ENCODE measurements around the gene PRKAB2. TPM values are rescaled to one million over a fixed set of nuclear protein-coding genes. Genes with fewer than 3 reads are reported as not detected.
"Not testable (repeated sequence)": the region's sequence is repeated elsewhere in the genome, so short reads cannot be mapped to it uniquely, and the experiment has no call there.

The PRKAB2 gene
- total RNA-seq, 1 donor from 2014 or later = 49.0 TPM

GRCh38 chr1:147109762-147110161 is 62.5 kb downstream of the PRKAB2 start:
- H4K20me1 ChIP-seq (ENCODE audit: insufficient read depth, low read length) = no peaks in the 10 kb centered on the region
- no peak for FAIRE-seq
- no peaks in the 10 kb centered on the region for H3K4me1 ChIP-seq (ENCODE audit: insufficient read depth, low read length)
- H3K27me3 Mint-ChIP-seq (ENCODE audit: low read depth, unreplicated experiment) = peaks cover 14% of the 10 kb centered on the region
- H3K9me3 ChIP-seq (ENCODE audit: insufficient read depth, low read depth, low read length) = no peaks in the 10 kb centered on the region
- H3K79me2 ChIP-seq (ENCODE audit: insufficient read depth, low read length) = no peaks in the 10 kb centered on the region
- H3K27ac Mint-ChIP-seq (ENCODE audit: unreplicated experiment) = no peak overlapping the region
- H3K36me3 Mint-ChIP-seq (ENCODE audit: low read depth, unreplicated experiment) = peaks cover 2% of the 10 kb centered on the region
- H3K27me3 ChIP-seq (ENCODE audit: insufficient read depth, low read length) = no peaks in the 10 kb centered on the region
- H3K27ac ChIP-seq (ENCODE audit: low read depth, low read length) = no peak overlapping the region
- peaks cover 3% of the 10 kb centered on the region for H3K9me3 Mint-ChIP-seq (ENCODE audit: unreplicated experiment)
- H3K4me1 Mint-ChIP-seq (ENCODE audit: low read depth, unreplicated experiment) = no peaks in the 10 kb centered on the region
- H3K9ac ChIP-seq (ENCODE audit: low read length) = no peak overlapping the region
- H3K4me2 ChIP-seq (ENCODE audit: low read length) = no peak overlapping the region
- no peak overlapping the region for H3K4me3 ChIP-seq (ENCODE audit: insufficient read depth, low read depth, low read length)
- H3K36me3 ChIP-seq (ENCODE audit: insufficient read depth, low read length) = no peaks in the 10 kb centered on the region
- H2AFZ ChIP-seq (ENCODE audit: low read depth, low read length) = no peak overlapping the region
- no peak for TF ChIP-seq EZH2 (IDR thresholded peaks at IDR 0.05; ENCODE audit: insufficient read depth, low read length)
- TF ChIP-seq, protein P1, sequence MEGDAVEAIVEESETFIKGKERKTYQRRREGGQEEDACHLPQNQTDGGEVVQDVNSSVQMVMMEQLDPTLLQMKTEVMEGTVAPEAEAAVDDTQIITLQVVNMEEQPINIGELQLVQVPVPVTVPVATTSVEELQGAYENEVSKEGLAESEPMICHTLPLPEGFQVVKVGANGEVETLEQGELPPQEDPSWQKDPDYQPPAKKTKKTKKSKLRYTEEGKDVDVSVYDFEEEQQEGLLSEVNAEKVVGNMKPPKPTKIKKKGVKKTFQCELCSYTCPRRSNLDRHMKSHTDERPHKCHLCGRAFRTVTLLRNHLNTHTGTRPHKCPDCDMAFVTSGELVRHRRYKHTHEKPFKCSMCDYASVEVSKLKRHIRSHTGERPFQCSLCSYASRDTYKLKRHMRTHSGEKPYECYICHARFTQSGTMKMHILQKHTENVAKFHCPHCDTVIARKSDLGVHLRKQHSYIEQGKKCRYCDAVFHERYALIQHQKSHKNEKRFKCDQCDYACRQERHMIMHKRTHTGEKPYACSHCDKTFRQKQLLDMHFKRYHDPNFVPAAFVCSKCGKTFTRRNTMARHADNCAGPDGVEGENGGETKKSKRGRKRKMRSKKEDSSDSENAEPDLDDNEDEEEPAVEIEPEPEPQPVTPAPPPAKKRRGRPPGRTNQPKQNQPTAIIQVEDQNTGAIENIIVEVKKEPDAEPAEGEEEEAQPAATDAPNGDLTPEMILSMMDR (IDR thresholded peaks at IDR 0.05; ENCODE audit: insufficient read depth, low read depth, low read length) = no peak
- H3K4me3 Mint-ChIP-seq (ENCODE audit: unreplicated experiment) = no peak overlapping the region
- DNase-seq (ENCODE audit: low read depth) = no peak

DNA sequence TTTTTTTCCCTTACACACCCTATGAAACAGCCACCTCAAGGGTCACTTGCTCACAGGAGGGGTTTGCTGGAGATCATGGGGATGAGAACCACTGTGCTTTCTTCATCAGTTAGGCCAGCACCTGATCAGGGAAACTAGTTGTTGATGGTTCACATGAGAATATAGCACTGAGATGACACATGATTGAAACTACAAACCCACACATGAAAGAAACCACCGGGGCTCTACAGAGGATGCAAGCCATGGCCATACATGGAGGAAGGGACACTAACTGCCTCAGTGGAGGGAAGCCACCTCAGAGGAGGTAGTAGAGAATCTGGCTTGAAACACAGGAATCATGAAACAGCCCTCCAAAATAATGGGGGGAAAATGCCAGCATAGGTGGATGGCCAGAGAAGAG is 63.2 kb downstream of the PRKAB2 start:
- Histone ChIP-seq H3K9me3 (ENCODE audit: insufficient read depth, low read depth, low read length) (no peaks in the 10 kb centered on the region), H3K27me3 (ENCODE audit: insufficient read depth, low read length) (no peaks in the 10 kb centered on the region), H3K4me1 (ENCODE audit: insufficient read depth, low read length) (no peaks in the 10 kb centered on the region), H4K20me1 (ENCODE audit: insufficient read depth, low read length) (no peaks in the 10 kb centered on the region), H3K79me2 (ENCODE audit: insufficient read depth, low read length) (no peaks in the 10 kb centered on the region), H3K9ac (ENCODE audit: low read length) (no peak overlapping the region), H3K36me3 (ENCODE audit: insufficient read depth, low read length) (no peaks in the 10 kb centered on the region), H2AFZ (ENCODE audit: low read depth, low read length) (no peak overlapping the region), H3K27ac (ENCODE audit: low read depth, low read length) (no peak overlapping the region), H3K4me3 (ENCODE audit: insufficient read depth, low read depth, low read length) (no peak overlapping the region), H3K4me2 (ENCODE audit: low read length) (no peak overlapping the region)
- Mint-ChIP-seq H3K36me3 (ENCODE audit: low read depth, unreplicated experiment) (peaks cover 2% of the 10 kb centered on the region), H3K4me1 (ENCODE audit: low read depth, unreplicated experiment) (no peaks in the 10 kb centered on the region), H3K4me3 (ENCODE audit: unreplicated experiment) (no peak overlapping the region), H3K9me3 (ENCODE audit: unreplicated experiment) (peaks cover 3% of the 10 kb centered on the region), H3K27me3 (ENCODE audit: low read depth, unreplicated experiment) (peaks cover 10% of the 10 kb centered on the region), H3K27ac (ENCODE audit: unreplicated experiment) (no peak overlapping the region)
- no peak for FAIRE-seq
- no peak for TF ChIP-seq EZH2 (IDR thresholded peaks at IDR 0.05; ENCODE audit: insufficient read depth, low read length)
- TF ChIP-seq, protein P1 (IDR thresholded peaks at IDR 0.05; ENCODE audit: insufficient read depth, low read depth, low read length) = no peak
- DNase-seq (ENCODE audit: low read depth) = no peak

GRCh38 chr1:147106407-147106881 is 65.8 kb downstream of the PRKAB2 start:
- H3K4me3 Mint-ChIP-seq (ENCODE audit: unreplicated experiment); H3K4me2 ChIP-seq (ENCODE audit: low read length); H3K36me3 Mint-ChIP-seq (ENCODE audit: low read depth, unreplicated experiment); H3K27ac Mint-ChIP-seq (ENCODE audit: unreplicated experiment); DNase-seq (ENCODE audit: low read depth); H3K4me1 ChIP-seq (ENCODE audit: insufficient read depth, low read length); H3K36me3 ChIP-seq (ENCODE audit: insufficient read depth, low read length); H3K4me1 Mint-ChIP-seq (ENCODE audit: low read depth, unreplicated experiment); H2AFZ ChIP-seq (ENCODE audit: low read depth, low read length); H3K9ac ChIP-seq (ENCODE audit: low read length); H3K27me3 Mint-ChIP-seq (ENCODE audit: low read depth, unreplicated experiment); FAIRE-seq; H3K9me3 ChIP-seq (ENCODE audit: insufficient read depth, low read depth, low read length); H3K4me3 ChIP-seq (ENCODE audit: insufficient read depth, low read depth, low read length); H3K27me3 ChIP-seq (ENCODE audit: insufficient read depth, low read length); H4K20me1 ChIP-seq (ENCODE audit: insufficient read depth, low read length); H3K27ac ChIP-seq (ENCODE audit: low read depth, low read length); H3K9me3 Mint-ChIP-seq (ENCODE audit: unreplicated experiment); H3K79me2 ChIP-seq (ENCODE audit: insufficient read depth, low read length): not testable (repeated sequence)

All from astrocyte (in vitro differentiated cells and primary cell).